Omental fat pad (tissue), 4 donors: Measurements from ENCODE around the gene CPNE6. TPM values are rescaled to one million over a fixed set of nuclear protein-coding genes. Genes with fewer than 3 reads are reported as not detected.

Experiments
- ATAC-seq: fragments of 150-250 bp; one replicate; pipeline ENCODE4 v1.9.1; 2016; ENCODE audit warnings: mild to moderate bottlenecking, moderate library complexity; ENCODE audit not compliant: low FRiP score
- DNase-seq: peaks from one replicate; pipeline ENCODE4 v3.0.0-alpha.2; 2019; ENCODE audit warnings: low spot score
- total RNA-seq, 4 donors: library from RNA; depleted of rRNA; stranded (reverse); fragments of >200 nt; gene quantifications; one replicate each; pipeline ENCODE4 v1.1.0, GENCODE V29; 2016
- TF ChIP-seq, protein P1 (sequence below), 3 donors: fragments of 450-650 bp; IDR thresholded peaks; one replicate each; pipeline ENCODE4 v1.5.1; 2016 to 2017; ENCODE audit warnings: antibody characterized with exemption in 3 of 3, mild to moderate bottlenecking in 3 of 3, moderate library complexity in 2 of 3

Gene CPNE6
- total RNA-seq, 4 donors from 2014 or later = not detected

DNA sequence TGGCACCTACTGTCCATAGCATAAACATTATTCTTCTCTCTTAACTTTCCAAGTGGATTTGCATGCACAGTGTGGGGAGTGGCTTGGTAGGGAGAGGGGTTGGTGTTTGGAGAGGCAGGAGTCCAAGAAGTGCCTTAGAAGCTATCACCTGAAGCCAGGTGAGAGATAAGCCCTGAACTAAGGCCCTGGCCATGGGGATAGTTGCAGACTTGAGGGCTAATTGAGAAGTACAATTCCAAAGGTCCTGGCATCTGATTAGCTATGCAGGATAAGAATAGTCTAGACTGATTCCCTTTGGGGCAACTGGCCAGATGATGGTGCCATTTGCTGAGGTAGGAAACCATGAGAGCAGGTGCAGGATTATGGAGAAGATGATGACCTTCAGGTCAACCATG lies 20.7 kb downstream of the CPNE6 start:
- ATAC-seq (no peak), DNase-seq (no peak)
- TF ChIP-seq, protein P1, sequence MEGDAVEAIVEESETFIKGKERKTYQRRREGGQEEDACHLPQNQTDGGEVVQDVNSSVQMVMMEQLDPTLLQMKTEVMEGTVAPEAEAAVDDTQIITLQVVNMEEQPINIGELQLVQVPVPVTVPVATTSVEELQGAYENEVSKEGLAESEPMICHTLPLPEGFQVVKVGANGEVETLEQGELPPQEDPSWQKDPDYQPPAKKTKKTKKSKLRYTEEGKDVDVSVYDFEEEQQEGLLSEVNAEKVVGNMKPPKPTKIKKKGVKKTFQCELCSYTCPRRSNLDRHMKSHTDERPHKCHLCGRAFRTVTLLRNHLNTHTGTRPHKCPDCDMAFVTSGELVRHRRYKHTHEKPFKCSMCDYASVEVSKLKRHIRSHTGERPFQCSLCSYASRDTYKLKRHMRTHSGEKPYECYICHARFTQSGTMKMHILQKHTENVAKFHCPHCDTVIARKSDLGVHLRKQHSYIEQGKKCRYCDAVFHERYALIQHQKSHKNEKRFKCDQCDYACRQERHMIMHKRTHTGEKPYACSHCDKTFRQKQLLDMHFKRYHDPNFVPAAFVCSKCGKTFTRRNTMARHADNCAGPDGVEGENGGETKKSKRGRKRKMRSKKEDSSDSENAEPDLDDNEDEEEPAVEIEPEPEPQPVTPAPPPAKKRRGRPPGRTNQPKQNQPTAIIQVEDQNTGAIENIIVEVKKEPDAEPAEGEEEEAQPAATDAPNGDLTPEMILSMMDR (IDR thresholded peaks at IDR 0.05) = no peak

DNA sequence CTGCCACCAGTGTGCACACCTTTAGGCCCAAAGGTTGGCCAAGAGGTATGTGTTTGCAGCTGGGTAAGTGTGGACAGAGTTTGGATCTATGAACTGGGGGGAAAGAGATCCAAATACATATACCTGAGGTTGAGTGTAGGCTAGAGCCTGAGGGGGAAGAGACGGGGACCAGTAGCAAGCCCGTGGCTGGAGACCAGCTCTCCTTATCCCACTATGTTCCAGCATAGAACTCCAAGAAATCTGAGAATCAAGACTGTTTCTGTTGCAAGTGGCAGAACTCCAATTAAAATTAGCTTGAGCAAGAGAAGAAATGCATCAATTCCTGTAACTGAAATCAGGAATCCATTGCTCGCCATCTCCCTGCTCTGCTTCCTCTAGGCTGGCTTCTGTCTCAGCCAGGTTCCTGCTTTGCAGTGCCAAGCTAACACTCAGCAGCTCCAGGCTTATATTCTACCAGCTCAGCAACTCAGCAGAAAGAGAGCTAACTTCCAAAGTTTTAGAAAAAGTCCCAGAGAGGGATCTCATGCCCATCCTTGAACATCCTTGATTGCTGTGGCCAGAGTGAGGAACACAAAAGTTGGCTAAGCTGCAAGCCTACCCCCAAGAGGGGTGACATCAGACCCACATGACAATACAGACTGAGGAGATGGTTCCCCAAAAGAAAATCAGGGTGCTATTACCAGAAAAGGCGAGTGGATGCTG lies 21.3 kb downstream of the CPNE6 start:
- ATAC-seq (no peak), DNase-seq (no peak)
- TF ChIP-seq, protein P1 (IDR thresholded peaks at IDR 0.05) = no peak

DNA sequence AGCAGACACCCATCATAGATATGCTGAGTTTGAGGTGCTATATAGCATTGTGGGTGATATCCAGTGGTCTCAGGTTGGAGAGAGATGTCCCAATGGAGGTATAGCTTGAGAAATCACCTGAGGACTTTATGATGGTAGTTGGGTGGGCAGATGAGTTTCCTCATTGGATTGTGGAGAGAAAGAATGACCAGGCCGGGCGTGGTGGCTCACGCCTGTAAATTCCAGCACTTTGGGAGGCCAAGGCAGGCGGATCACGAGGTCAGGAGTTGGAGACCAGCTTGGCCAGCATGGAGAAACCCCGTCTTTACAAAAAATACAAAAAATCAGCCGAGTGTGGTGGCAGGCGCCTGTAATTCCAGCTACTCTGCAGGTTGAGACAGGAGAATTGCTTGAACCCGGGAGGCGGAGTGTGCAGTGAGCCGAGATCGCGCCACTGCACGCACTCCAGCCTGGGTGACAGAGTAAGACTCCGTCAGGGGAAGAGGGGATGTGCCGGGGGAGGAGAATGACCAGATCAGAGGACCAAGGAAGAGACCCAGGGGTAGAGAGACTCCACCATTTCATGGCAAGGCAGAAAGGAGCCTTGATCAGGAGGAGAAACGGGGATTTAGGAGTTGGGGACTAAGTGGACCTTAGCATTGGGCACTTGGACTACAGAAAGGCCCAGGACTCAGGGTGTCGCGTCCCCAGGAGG lies 22.0 kb downstream of the CPNE6 start:
- DNase-seq = no peak
- ATAC-seq = no peak
- TF ChIP-seq, protein P1 (IDR thresholded peaks at IDR 0.05) = no peak

DNA sequence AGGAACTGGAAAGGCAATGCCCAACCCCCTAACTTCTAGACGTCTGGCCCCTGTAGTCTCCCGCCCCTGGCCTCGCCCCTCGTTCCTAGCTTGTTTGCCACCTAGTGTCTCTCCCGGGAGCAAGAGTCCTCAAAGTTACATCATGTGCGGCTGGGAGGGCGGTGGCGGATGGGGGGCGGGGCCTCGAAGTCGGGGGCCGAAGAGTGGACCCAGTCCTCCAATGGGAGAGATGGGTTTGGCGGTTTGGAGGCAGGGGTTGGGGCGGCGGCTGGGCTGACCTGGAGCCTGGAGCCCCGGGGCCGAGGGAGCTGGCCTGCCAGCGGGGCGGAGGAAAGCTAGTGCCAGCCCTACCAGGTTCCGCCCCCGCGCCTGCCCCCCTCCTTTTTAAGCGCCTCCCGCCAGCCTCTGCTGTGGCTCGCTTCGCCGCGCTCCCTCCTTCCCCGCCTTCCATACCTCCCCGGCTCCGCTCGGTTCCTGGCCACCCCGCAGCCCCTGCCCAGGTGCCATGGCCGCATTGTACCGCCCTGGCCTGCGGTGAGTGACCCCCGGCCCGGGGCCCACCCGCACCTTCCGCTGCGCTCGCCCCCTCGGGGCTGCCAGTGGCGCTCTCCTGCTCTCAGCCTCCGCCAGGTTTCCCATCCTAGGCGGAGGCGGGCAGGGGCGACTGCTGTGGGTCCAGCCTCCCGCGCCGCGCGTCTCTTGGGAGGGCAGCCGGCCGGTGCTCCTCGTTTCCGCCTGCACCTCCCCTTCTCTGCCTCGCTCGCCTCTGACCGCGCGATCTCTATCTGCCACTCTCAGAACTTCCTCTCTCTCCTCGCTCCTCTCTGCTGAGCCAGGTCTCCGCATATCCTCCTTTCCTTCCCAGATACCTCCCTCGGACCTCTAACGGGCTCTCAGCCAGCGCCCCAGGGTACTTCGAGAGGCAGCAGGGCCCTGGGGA lies 22.8 kb downstream of the CPNE6 start, which contains the start of gene PCK2:
PCK2 (plus strand) TSS at position 411 of the 940 bp plus-strand sequence; CDS start at position 506, 95 bp downstream.
- TF ChIP-seq, protein P1 (IDR thresholded peaks at IDR 0.05) = no peak
- peak; percentile 68 for DNase-seq
- ATAC-seq = peak; percentile 92

DNA sequence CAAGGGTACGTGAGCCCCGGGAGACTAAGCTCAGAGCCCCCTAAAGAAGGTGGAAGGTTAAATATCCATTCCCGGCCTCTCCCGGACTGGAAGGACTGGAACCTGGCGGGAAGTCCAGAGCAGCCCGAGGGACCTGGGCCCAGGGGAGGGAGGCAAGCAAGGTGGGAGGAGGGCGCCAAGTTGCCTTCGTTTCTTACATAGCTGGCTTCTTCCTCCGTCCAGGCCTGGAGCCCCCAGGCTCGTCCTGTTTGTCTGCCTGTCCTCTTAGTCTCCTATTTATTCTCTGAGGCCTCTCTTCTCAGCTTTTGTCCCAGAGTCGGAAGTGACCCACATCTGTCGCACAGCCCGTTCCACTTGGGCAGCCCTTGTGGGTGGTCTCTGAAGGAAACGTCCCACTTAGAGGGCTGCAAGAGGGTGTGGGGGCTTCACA lies 23.5 kb downstream of the CPNE6 start:
- ATAC-seq (peak; percentile 6), DNase-seq (no peak)
- TF ChIP-seq, protein P1 (IDR thresholded peaks at IDR 0.05) = no peak

DNA sequence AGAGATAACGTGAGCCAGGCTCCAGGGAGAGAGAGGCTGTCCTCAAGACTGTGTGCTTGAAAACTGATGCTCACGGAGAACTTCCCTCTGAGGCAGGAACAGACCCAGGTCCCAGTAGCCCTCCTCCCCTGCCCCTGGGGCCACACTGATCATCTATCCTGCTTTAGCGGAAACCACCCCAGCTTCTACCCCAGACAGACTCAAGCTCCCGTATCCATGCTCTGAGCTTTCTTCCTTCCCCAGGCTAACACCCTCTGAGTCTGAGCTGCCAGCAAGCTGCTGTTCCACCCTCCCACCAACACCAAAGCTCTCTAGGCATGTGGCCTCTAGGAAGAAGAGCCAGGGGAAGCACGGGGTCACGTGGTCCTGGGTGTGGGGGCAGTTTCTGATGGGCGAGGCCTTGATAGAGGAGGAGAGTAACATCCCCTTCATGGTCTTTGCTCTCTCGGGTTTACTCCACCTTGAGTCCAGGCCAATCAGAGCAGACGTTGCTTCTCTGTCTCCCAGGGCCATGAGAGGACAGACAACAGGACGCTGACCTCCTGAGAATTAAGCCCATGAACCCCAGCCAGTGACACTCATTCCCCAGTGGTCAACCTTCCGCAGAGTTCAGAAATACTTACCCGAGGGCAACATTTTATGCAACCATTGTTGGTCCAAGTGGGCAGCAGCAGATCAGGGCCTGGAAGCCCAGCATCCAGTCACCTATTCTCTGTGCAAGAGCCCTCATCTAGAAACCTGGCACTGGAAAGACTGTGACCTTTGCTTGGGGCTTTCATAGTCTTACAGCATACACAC lies 24.1 kb downstream of the CPNE6 start:
- no peak for DNase-seq
- TF ChIP-seq, protein P1 (IDR thresholded peaks at IDR 0.05) = no peak
- no peak for ATAC-seq
